HG03558 (cell line): ENCODE data around the gene PLCL2.
"Not testable (repeated sequence)": the region's sequence is repeated elsewhere in the genome, so short reads cannot be mapped to it uniquely, and the experiment has no call there.

Experiments
- ATAC-seq: cut with Tn5 transposase; IDR thresholded peaks from one replicate; pipeline ENCODE4 v1.9.1; 2021; ENCODE audit warnings: moderate number of reproducible peaks; ENCODE audit not compliant: unreplicated experiment; ENCODE audit errors: extremely low read depth

The PLCL2 gene

DNA sequence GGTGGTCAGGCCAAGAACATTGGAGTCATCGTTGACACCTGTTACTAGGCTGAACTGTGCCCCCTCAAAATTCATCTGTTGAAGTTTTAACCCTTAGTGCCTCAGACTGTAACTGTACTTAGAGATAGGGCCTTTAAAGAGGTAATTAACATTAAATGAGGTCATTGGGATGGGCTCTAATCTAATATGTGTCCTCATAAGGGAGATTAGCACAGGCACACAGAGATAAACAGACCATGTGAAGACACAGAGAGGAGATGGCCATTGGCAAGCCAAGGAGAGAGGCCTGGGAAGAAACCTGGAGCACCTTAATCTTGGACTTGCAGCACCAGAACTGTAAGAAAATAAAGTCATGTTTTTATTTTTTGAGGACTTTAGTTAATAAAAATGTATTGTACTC is 59.6 kb downstream of the PLCL2 start:
- no peak for ATAC-seq

DNA sequence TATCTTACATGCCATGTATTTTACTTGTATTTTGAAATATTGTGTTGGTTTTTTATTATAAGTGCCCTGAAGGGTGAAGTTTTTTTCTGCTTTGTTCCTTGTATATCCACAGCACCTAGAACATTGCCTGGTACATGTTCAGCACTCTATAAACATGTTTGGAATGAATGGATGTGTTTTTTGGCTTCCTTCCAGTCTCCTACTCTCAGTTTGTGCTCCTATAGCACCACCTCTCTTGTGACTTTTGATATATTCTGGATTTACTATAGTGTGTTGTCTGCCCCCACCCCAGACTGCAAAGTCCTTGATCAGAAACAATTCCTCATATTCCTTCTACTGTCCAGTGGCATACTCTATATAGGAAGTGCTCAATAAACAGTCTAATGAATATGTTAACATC is 60.6 kb downstream of the PLCL2 start:
- no peak for ATAC-seq

DNA sequence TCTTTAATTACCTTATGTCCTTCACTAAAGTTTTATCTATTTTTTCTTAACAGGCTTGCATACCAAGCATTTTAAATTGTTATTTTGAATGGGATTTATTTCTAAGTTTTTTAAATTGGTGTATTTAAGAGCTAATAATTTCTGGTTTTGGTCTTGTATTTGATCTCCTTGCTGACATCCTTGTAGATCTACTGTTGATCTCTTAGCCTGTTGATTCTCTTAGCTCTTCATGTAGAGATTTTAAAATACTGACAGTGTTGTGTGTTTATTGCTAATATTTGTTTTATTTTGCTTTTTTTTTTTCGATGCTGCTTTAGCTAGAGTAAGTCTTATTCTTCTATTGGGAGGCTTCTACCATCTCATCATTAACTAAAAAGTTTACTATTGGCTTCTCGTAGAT is 65.5 kb downstream of the PLCL2 start:
- no peak for ATAC-seq

DNA sequence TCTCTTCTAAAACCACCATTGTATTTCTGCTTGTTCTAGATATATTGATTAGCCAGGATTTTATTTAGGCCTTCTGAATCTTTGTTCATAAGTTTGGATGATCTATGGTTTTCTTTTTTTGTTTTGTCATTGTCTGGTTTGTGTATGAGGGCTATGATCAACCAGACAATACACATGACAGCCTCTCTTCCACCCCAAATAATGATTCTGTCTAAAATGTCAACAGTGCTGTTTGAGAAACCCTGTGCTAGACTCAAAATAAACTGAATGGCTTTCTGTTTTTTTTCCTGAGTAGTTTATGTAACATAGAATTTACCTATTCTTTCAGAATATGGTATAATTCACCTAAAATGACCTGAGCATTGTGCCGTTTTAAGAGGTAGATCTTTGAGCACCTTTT is 66.1 kb downstream of the PLCL2 start:
- no peak for ATAC-seq

DNA sequence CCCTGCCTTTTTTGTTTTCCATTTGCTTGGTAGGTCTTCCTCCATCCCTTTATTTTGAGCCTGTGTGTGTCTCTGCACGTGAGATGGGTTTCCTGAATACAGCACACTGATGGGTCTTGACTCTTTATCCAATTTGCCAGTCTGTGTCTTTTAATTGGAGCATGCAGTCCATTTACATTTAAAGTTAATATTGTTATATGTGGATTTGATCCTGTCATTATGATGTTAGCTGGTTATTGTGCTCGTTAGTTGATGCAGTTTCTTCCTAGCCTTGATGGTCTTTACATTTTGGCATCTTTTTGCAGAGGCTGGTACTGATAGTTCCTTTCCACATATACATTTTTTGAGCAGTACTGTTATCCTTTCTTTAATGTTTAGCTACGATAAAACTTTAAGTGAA is 73.1 kb downstream of the PLCL2 start:
- ATAC-seq: not testable (repeated sequence)

DNA sequence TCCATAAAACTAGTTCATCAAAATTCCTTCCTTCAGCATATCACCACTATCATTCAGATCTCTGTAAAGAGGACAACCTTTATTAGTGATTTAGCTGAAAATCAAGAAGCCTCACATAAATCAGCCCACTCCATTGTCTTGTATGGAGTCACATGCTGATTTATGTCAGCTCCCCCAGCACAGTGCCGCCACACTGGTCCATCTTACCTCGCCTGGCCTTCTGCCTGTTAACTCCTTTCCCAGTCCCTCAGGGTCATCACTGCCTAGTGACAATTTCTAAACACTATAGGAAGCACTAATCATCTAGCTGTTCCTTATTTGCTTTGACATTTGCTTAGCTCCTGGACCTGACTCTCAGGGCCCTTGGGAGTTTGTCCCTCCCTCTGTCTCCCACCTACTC is 75.4 kb downstream of the PLCL2 start:
- ATAC-seq: no peak

DNA sequence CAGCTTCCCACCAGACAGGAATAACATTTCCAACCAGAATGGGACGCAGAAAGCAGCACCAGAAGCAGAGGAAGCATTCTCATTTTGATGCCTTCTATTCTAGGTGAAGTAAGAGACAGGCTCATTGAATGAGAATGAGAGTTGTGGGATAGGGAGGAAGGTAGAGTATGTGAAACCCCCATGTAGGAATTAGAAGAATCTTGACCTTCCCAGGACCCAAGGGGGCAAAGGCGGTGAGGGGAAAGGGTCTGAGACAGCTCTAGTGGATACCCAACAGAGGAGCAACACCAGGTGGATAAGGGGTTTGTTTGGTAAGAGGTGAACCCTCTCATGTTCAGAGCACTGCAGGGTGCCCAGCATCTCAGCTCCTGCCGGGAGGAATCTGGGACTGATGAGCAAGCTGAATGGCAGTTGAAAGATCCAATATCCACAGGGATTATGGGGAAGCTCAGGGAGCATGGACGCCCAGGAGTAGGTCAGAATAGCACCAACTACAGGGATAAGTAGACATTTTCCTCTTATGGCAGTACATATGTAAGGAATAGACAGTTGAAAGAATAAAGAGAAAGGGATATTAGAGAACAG is 77.0 kb downstream of the PLCL2 start:
- no peak for ATAC-seq

DNA sequence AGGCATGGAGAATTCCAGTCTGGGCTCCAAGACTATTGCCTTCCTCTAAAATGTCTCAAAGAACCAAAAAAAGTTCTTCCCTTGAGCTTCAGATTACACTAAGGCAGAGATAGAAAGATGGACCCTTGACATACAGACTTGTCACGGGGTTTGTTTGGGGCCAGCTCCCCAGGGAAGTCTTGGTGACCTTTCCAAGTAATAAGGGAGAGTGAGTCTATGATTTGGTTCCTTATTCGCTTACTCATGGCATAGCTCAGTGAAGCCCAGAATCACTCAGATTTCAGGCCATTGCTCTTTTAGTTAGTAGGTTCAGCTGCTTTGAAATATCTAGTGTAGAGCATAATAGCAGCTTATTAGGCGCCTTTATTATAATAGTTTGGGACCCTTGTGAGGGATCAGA is 90.3 kb downstream of the PLCL2 start:
- no peak for ATAC-seq

DNA sequence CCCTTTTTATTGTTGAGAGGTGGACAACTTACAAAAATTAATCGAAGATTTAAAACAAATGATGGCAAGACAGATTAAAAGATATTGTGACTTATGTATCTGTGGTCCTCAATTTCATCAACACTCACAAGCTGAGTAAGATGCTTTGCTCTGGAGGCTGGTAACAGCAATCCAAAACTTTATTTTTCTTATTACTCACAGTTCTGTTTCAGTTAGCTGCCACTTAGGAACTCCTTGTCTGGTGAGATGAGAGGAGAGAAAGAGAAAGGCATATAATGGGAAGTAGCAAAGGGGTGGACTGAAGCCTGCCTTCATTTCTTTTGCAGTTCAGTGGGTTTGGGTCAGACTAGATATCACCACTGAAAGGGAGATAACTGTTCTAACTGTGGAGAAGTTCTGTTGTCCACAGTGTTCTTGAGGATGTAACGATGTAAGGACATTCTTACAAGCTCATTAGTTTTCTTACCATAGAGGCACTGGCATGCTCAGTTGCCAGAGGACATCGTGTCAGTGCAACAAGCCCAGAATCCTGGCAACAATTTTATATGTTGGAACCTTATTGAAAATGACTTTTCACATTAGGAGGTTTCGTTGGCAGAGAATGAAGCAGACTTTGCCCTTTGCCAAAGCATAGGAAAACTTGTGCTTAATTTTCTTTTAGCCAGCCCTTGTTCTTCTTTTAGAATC is 93.6 kb downstream of the PLCL2 start:
- ATAC-seq: no peak

DNA sequence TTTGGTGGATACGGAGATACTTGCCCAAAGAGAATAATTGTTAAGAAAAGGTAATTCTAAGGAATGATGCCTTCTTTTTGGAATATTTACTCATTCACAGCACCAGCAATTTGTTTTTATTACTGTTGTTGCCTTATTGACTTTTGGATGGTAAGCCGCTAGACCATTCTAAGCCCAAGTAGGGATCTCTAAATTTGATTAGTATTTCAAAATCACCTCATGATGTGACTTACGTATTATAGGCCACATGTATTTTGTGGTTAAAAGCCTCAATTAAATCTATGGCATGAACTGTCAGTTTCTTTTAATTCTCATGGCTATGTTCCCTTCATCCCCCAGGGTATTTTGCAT is 94.1 kb downstream of the PLCL2 start:
- ATAC-seq: no peak

DNA sequence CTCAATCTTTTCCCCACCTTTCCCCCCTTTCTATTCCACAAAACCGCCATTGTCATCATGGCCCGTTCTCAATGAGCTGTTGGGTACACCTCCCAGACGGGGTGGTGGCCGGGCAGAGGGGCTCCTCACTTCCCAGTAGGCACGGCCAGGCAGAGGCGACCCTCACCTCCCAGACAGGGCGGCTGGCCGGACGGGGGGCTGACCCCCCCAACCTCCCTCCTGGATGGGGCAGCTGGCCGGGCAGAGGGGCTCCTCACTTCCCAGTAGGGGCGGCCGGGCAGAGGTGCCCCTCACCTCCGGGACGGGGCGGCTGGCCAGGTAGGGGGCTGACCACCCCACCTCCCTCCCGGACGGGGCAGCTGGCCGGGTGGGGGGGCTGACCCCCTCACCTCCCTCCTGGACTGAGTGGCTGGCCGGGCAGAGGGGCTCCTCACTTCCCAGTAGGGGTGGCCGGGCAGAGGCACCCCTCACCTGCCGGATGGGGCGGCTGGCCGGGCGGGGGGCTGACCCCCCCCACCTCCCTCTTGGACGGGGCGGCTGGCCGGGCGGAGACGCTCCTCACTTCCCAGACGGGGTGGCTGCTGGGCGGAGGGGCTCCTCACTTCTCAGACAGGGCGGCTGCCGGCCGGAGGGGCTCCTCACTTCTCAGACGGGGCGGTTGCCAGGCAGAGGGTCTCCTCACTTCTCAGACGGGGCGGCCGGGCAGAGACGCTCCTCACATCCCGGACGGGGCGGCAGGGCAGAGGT is 95.2 kb downstream of the PLCL2 start:
- not testable (repeated sequence) for ATAC-seq

DNA sequence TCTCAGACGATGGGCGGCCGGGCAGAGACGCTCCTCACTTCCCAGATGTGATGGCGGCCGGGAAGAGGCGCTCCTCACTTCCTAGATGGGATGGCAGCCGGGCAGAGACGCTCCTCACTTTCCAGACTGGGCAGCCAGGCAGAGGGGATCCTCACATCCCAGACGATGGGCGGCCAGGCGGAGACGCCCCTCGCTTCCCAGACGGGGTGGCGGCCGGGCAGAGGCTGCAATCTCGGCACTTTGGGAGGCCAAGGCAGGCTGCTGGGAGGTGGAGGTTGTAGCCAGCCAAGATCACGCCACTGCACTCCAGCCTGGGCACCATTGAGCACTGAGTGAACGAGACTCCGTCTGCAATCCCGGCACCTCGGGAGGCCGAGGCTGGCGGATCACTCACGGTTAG is 95.8 kb downstream of the PLCL2 start:
- ATAC-seq: not testable (repeated sequence)

DNA sequence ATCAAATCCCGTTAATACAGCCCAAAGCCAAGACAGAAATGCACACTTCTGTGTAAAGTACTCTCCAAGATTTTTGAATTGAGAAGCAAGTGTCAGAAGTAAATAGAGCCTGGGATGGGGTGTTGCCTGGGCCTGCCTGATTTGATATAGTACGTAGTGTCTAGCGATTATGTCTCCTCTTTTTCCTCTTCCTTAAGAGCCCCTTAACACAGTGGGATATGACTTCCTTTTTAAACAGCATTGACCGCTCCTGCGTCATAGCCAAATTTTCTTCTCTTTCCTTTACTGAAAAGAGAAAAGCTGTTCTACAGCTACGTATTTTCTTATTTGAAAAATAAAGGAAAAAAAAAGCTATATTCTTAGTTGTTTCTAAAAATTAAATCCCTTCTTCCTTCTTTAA is 97.7 kb downstream of the PLCL2 start:
- ATAC-seq: no peak

DNA sequence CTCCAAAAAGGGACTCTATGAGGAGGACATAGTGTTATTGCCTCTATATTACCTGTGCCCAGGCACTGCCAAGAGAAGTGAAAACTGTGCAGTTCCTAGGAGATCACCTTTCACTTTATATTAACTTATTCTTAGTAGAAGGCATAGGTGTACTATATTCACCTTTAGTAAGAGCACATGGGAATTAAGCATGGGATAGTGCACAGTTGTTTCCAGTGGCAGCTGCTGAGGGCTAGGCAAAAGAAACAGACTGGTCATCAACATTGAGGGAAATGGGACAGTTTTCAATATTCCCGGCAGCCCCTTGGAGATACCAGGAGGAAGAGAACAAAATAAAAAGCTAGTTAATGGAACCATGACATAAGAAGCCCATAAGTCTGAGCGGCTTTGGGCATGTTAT is 100.9 kb downstream of the PLCL2 start:
- no peak for ATAC-seq

DNA sequence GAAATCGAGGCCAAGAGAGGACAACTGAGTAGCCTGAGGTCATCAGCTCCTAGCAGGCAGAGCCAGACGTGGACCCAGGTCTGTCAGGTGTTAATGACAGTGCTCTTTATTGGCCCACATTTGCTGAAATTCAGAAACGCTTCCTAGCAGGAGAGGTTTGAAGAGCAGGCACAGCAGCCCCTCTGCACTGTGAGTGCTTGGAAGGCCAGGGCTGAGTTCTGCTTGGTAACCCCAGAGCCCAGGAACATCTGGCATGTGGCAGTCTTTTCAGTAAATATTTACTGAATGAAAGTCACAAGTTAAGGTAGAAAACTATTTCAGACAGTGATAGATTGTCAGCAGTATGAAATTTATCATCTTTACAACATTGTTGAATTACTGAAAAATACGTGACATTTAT is 102.4 kb downstream of the PLCL2 start:
- no peak for ATAC-seq

DNA sequence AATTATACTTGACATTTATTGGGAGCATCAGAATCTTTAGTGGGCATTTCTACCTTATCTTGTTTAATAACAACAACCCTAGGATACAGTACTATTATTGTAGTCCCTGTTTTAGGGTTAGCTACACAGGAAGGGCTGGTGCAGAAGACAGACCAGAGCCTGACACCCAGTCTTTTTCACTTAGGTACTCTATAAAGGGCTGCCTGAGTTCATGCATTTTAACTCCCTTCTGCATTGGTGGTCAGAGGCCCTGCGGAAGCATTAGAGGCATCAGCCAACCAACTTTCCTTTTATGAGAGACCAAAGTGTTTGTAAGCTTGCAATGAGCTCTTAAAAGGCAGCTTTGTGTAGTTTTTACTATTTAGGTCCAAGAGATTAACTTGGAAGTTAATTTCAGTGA is 105.4 kb downstream of the PLCL2 start:
- ATAC-seq: no peak

DNA sequence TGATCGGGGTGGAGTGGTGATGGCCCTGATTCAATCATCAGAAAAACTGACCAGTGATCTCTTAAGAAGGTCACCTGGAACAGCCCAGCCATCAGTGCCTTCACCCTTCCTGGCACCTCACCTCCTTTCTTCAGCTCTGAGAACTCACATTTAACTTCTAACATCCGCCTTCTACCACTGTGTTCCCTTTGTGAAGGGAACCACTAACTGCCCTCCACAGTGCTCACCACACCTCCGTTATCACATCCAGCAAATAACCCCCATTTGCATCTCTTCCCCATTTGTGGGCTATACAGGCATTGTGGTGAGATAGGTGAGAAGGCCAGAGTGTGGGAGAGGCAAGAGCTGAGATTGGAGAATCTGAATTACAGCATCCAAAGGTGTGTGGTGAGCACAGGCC is 107.4 kb downstream of the PLCL2 start:
- no peak for ATAC-seq

DNA sequence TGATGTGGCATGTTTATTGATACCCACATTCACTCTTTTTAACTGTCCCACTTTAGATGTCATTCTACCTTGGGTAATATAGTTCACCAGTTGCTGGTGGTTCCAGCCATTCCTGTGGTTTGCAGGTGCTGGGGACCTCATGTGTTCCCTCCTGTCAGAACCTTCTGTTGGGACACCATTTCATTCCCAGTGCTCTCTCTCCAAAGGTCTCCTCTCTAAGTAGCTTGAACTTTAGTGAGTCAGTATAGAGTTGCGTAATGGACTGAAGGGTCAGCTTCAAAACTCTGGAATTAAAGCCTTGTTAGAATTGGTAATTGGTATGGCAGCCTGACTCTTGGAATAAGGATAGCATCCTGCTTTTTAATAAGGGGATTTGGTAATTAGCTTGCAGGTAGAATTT is 108.5 kb downstream of the PLCL2 start:
- no peak for ATAC-seq

DNA sequence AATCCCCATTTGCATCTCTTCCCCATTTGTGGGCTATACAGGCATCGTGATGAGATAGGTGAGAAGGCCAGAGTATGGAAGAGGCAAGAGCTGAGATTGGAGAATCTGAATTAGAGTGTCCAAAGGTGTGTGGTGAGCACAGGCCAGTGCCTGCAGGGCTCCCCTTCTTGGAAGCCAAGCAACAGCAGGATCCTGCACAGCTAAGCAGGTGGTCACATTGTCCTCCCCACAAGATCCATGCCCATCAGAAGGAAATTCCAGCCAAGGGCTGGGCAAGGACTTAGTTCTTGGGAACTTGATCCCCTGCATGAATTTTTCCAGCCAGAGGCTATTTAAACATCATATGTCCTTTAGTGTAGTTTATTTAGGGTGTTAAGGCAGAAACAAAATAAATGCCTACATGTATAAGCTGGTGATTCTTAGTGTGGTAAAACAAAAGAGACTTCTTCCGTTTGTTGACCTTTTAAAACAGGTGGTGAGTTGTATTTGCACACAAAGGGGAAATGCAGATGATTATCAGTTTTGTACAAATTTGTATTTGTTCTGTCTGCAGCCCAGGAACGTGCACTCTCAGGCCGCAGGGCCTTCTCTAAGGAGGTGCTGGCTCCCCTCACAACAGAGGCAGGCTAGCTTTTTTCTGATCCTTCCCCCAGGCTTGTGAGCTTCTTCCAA is 110.2 kb downstream of the PLCL2 start:
- ATAC-seq: no peak

DNA sequence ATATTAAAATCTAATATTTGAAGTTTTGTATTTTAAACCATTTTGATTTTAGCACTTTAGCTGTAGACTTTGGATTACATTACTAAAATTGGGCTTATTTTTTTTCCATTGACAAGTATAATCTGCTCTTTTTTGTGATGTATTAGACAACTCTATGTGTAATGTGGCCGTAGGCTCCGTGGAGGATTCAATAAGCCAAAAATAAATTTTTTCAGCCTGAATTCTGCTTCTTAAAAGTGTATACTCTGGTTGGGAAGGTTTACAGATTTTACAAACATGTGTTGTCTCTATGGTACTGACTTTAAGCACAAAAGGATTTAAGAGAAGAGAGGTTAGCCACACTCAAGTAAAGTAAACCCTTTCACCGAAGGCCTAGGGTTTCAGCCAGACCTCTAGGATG is 110.8 kb downstream of the PLCL2 start:
- ATAC-seq: no peak

DNA sequence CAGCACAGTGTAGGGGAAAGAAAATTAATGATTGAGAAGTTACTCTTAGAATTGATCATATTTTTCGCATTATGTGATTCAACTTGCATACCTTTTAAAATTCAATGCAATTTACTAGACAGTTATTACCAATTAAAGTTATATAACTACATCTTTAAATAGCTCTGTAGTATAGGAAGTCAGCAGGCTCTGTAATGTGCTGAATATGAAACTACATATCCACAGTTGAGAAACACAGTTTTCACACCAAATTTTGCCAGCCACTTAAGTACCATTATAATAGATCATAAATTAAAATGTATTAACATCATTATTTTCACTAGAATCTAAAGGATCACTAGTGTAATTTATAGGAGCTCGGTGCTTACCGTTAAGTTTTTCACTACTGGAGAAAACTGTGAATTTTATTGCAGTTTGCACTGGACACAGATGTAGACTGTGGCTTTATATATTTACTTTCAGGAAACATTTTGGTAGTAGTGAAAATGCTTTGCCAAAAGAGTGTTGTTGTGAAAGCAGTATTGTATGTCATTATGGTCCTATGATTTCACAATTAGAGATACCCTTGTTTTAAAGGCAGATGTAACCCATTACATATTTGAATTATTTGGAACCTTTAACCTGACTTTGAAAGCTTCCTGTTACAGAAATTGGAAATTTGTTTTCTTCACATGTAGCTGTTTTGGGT is 113.6 kb downstream of the PLCL2 start:
- no peak for ATAC-seq
